ENCODE results near the gene PRDX6.
A peak's percentile ranks its signal among the peaks of the same experiment; 100 is the strongest.
"Not testable (repeated sequence)": the region's sequence is repeated elsewhere in the genome, so short reads cannot be mapped to it uniquely, and the experiment has no call there.

The PRDX6 gene

GRCh38 chr1:173469656-173470055 lies 7.5 kb upstream of the PRDX6 start:
- DNase-seq, result no peak

GRCh38 chr1:173470608-173471007 lies 6.5 kb upstream of the PRDX6 start:
- DNase-seq, result no peak

GRCh38 chr1:173473599-173474011 lies 3.5 kb upstream of the PRDX6 start:
- DNase-seq, result no peak

- DNase-seq, result no peak
Measured at GRCh38 chr1:173474097-173474779, 2.9 kb upstream of the PRDX6 start.

GRCh38 chr1:173474780-173475421 lies 2.2 kb upstream of the PRDX6 start:
- not testable (repeated sequence) for DNase-seq

- peak; percentile 63 for DNase-seq
Measured at GRCh38 chr1:173475564-173476196, 1.5 kb upstream of the PRDX6 start.

GRCh38 chr1:173476197-173476664 lies 904 bp upstream of the PRDX6 start:
- no peak for DNase-seq

- DNase-seq, result peak; percentile 86
Measured at GRCh38 chr1:173476665-173477285, 360 bp upstream of the PRDX6 start.

- DNase-seq, result no peak
Measured at GRCh38 chr1:173478094-173478674, 1.0 kb downstream of the PRDX6 start.

GRCh38 chr1:173479649-173480048 lies 2.5 kb downstream of the PRDX6 start:
- no peak for DNase-seq

GRCh38 chr1:173481195-173481772 lies 4.1 kb downstream of the PRDX6 start:
- DNase-seq, result no peak

GRCh38 chr1:173482683-173483082 lies 5.5 kb downstream of the PRDX6 start:
- no peak for DNase-seq

GRCh38 chr1:173484276-173484675 lies 7.1 kb downstream of the PRDX6 start:
- no peak for DNase-seq

GRCh38 chr1:173485401-173485800 lies 8.3 kb downstream of the PRDX6 start:
- DNase-seq, result no peak

- no peak for DNase-seq
Measured at GRCh38 chr1:173488001-173488400, 10.9 kb downstream of the PRDX6 start.

GRCh38 chr1:173489149-173489600 lies 12.0 kb downstream of the PRDX6 start:
- no peak for DNase-seq

GRCh38 chr1:173489929-173490328 lies 12.8 kb downstream of the PRDX6 start:
- no peak for DNase-seq

- no peak for DNase-seq
Measured at GRCh38 chr1:173491508-173491907, 14.4 kb downstream of the PRDX6 start.

- DNase-seq, result not testable (repeated sequence)
Measured at GRCh38 chr1:173493125-173493524, 16.0 kb downstream of the PRDX6 start.

GRCh38 chr1:173495609-173496267 lies 18.6 kb downstream of the PRDX6 start:
- DNase-seq, result no peak

GRCh38 chr1:173496757-173497320 lies 19.7 kb downstream of the PRDX6 start:
- DNase-seq, result no peak

- DNase-seq, result no peak
Measured at GRCh38 chr1:173499729-173500128, 22.6 kb downstream of the PRDX6 start.
